Upper lobe of left lung (tissue), 6 donors: ENCODE results near the gene THAP9. TPM values are rescaled to one million over a fixed set of nuclear protein-coding genes. Genes with fewer than 3 reads are reported as not detected.
A peak's percentile ranks its signal among the peaks of the same experiment; 100 is the strongest.

Source experiments
- ATAC-seq, 2 donors: fragments of 200-7000 bp; cut with Tn5 transposase; one replicate each; pipeline ENCODE4 v1.9.1; 2022; ENCODE audit warnings: mild to moderate bottlenecking in 2 of 2, moderate library complexity in 2 of 2; ENCODE audit not compliant: low FRiP score in 2 of 2
- DNase-seq, 2 donors: peaks; one replicate each; pipeline ENCODE4 v3.0.0-alpha.2; 2019 to 2020
- H3K27ac ChIP-seq, 4 donors: fragments of 200-600 bp; sonication (generic); one replicate each; pipeline ENCODE4 v1.5.1; 2016 to 2019
- H3K27me3 ChIP-seq, 4 donors: fragments of 200-600 bp; sonication (generic); one replicate each; pipeline ENCODE4 v1.5.1; 2017 to 2019
- H3K36me3 ChIP-seq, 4 donors: fragments of 200-600 bp; sonication (generic); one replicate each; pipeline ENCODE4 v1.5.1; 2016 to 2019
- H3K4me1 ChIP-seq, 4 donors: fragments of 200-600 bp; sonication (generic); one replicate each; pipeline ENCODE4 v1.5.1; 2018 to 2019
- H3K4me3 ChIP-seq, 4 donors: fragments of 200-600 bp; sonication (generic); one replicate each; pipeline ENCODE4 v1.5.1; 2017 to 2019; ENCODE audit warnings: mild to moderate bottlenecking in 2 of 4, moderate library complexity in 1 of 4
- H3K9me3 ChIP-seq, 4 donors: fragments of 200-600 bp; sonication (generic); one replicate each; pipeline ENCODE4 v1.5.1; 2018 to 2019
- CTCF ChIP-seq, 6 experiments: fragments of 450-650 bp in 4 of 6; fragments of 200-600 bp in 2 of 6; sonication (generic) in 2 of 6; IDR thresholded peaks; one replicate each; pipeline ENCODE4 v1.5.1; 2016 to 2019; ENCODE audit warnings: antibody characterized with exemption in 6 of 6
- EP300 ChIP-seq, 4 donors: sonication (generic); formaldehyde crosslinking; IDR thresholded peaks; one replicate each; pipeline ENCODE4 v1.5.1; 2017; ENCODE audit warnings: antibody characterized with exemption in 4 of 4, control low read depth in 2 of 4
- POLR2A ChIP-seq, 4 donors: fragments of 450-650 bp; IDR thresholded peaks; one replicate each; pipeline ENCODE4 v1.5.1; 2016 to 2017; ENCODE audit warnings: antibody characterized with exemption in 4 of 4, mild to moderate bottlenecking in 2 of 4
- POLR2AphosphoS5 ChIP-seq, 2 donors: sonication (generic); formaldehyde crosslinking; IDR thresholded peaks; one replicate each; pipeline ENCODE4 v1.5.1; 2017; ENCODE audit warnings: antibody characterized with exemption in 2 of 2
- WGBS, 2 donors: methylation state at CpG; one replicate each; pipeline ENCODE4 v1.1.5; 2017 to 2018; 5-methylcytosine and 5-hydroxymethylcytosine counted together
- total RNA-seq, 6 donors: library from RNA; depleted of rRNA in 4 of 6; stranded (reverse); fragments of >200 nt in 4 of 6; gene quantifications; one replicate each; pipeline versions ENCODE4 v1.1.0 to v1.2.1, GENCODE V29; 2016 to 2021
- donor health status: DM: no; HTN: no; CAD: no; lungs with moderate emphysema.
- donor health status: DM: no; HTN: yes; CAD: no; lungs with severe emphysema.

The THAP9 gene
- total RNA-seq, 6 donors from 2014 or later: 2.0 to 4.5 (median 3.1) TPM

GRCh38 chr4:82893942-82894341, 6.6 kb upstream of the THAP9 start:
- ATAC-seq (no peak), DNase-seq (no peak)
- 85 to 89% methylated on average over 3 of the region's 3 CpGs for WGBS, 2 donors
- Histone ChIP-seq H3K4me1 (peaks cover 30 to 36% (median 34%) of the 10 kb centered on the region in 4 donors), H3K36me3 (peaks cover 4 to 43% (median 15%) of the 10 kb centered on the region in 4 donors), H3K27me3 (no peaks in the 10 kb centered on the region), H3K4me3 (no peak overlapping the region), H3K27ac (no peak overlapping the region), H3K9me3 (no peaks in the 10 kb centered on the region)
- TF ChIP-seq POLR2AphosphoS5 (IDR thresholded peaks at IDR 0.05) (no peak), EP300 (IDR thresholded peaks at IDR 0.05) (no peak), CTCF (IDR thresholded peaks at IDR 0.05) (no peak), POLR2A (IDR thresholded peaks at IDR 0.05) (no peak)

DNA sequence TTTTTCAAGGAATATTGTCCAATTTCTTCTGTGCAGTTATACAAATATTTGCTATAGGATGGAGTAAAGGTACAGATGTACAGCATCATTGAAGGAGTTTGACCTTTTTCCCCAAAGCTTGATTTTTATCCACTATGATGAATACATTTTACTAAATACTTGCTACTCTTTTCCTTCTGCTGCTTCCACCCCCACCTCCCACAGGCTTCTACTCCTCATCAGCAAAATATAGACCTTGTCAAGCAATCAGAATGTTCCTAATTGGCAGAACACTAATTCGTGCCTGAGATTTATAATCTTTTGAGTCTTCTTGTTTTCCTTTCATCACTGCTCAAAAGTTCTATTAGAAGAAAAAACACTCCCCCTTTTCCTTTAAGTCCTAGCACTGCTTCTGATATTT, 3.8 kb upstream of the THAP9 start:
- Histone ChIP-seq H3K4me3 (no peak overlapping the region), H3K36me3 (peaks cover 4 to 43% (median 15%) of the 10 kb centered on the region in 4 donors), H3K27ac (no peak overlapping the region), H3K9me3 (no peaks in the 10 kb centered on the region), H3K4me1 (peaks cover 24 to 32% (median 28%) of the 10 kb centered on the region in 4 donors), H3K27me3 (no peaks in the 10 kb centered on the region)
- ATAC-seq: no peak
- DNase-seq: no peak
- TF ChIP-seq CTCF (IDR thresholded peaks at IDR 0.05): no peak
- TF ChIP-seq POLR2AphosphoS5 (IDR thresholded peaks at IDR 0.05): no peak
- TF ChIP-seq EP300 (IDR thresholded peaks at IDR 0.05): no peak
- TF ChIP-seq POLR2A (IDR thresholded peaks at IDR 0.05): no peak
- WGBS, 2 donors: 82 to 88% methylated on average over 1 of the region's 1 CpG

- peak in 1 of 2 donors; percentile 27 for DNase-seq
- Histone ChIP-seq H3K4me1 (peaks cover 22 to 28% (median 26%) of the 10 kb centered on the region in 4 donors), H3K27ac (peak overlapping the region; percentile 96 to 99 (median 98)), H3K4me3 (peak overlapping the region; percentile 2 to 83 (median 67)), H3K36me3 (peaks cover 3 to 34% (median 12%) of the 10 kb centered on the region in 4 donors), H3K9me3 (no peaks in the 10 kb centered on the region), H3K27me3 (no peaks in the 10 kb centered on the region)
- TF ChIP-seq POLR2A (IDR thresholded peaks at IDR 0.05) (no peak), CTCF (IDR thresholded peaks at IDR 0.05) (peak in 4 of 6 experiments; percentile 23 to 38 (median 34)), POLR2AphosphoS5 (IDR thresholded peaks at IDR 0.05) (no peak)
- WGBS, 2 donors: 32 to 34% methylated on average over 7 of the region's 7 CpGs
- no peak for ATAC-seq
These were observed 2.0 kb upstream of the THAP9 start for GRCh38 chr4:82898322-82899243.

DNA sequence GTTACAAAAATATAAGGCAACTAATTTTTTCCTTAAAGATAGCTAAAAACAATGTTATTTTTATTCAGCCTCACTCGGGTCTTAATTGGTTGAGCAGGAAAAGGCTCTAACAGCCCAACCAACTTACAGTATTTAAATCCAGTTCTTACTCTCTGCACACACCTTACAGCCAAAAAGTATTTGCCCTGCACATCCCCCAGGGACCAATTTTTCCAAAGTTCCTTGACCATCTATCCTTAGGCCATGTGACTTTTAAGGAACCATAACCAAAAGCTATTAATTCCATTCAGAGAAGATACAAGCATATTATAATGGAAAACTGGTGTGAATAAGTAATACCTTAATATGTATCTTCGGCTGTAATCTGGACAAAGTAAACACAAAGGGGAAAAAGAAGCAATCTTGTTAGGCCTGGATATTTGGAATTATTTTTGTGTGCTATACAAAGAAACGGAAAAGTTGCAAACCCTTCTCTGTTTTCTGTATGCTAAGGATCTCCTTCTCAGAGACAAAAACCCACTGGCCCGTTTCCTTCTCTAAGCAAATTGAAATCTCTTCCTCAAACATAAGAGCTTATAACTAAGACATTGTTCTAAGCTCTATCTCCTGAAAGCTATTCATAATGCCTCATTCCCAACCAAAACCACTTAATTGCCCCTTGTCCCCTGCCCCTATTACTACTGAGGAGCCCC, 1.0 kb upstream of the THAP9 start:
- Histone ChIP-seq H3K27ac (peak overlapping the region; percentile 96 to 99 (median 98)), H3K4me1 (peaks cover 22 to 28% (median 26%) of the 10 kb centered on the region in 4 donors), H3K9me3 (no peaks in the 10 kb centered on the region), H3K4me3 (peak overlapping the region; percentile 54 to 83 (median 67)), H3K36me3 (peaks cover 0 to 25% (median 5%) of the 10 kb centered on the region in 4 donors), H3K27me3 (no peaks in the 10 kb centered on the region)
- 0 to 1% methylated on average over 4 of the region's 4 CpGs for WGBS, 2 donors
- DNase-seq: no peak
- TF ChIP-seq CTCF (IDR thresholded peaks at IDR 0.05): no peak
- TF ChIP-seq POLR2AphosphoS5 (IDR thresholded peaks at IDR 0.05): no peak
- no peak for TF ChIP-seq POLR2A (IDR thresholded peaks at IDR 0.05)
- no peak for TF ChIP-seq EP300 (IDR thresholded peaks at IDR 0.05)
- ATAC-seq: no peak
